GM19025 (cell line): ENCODE results near the gene AMDHD1.

Experiments
- ATAC-seq: cut with Tn5 transposase; IDR thresholded peaks from one replicate; pipeline ENCODE4 v1.9.1; 2021; ENCODE audit warnings: mild to moderate bottlenecking, low read depth, moderate library complexity; ENCODE audit not compliant: unreplicated experiment

Gene AMDHD1

GRCh38 chr12:95943330-95943842 is at the start of gene AMDHD1:
TSS of gene AMDHD1 (plus strand) at chr12:95943331. CDS start at chr12:95943399, 68 bp downstream.
- peak; percentile 54 for ATAC-seq

- ATAC-seq, result no peak
Measured at GRCh38 chr12:95896846-95897245, 46.3 kb upstream of the AMDHD1 start.

- no peak for ATAC-seq
Measured at GRCh38 chr12:95898081-95898480, 45.0 kb upstream of the AMDHD1 start.

GRCh38 chr12:95908573-95908972 is 34.6 kb upstream of the AMDHD1 start:
- ATAC-seq, result no peak

GRCh38 chr12:95909871-95910270 is 33.3 kb upstream of the AMDHD1 start:
- no peak for ATAC-seq

- ATAC-seq, result peak; percentile 69
Measured at GRCh38 chr12:95918194-95918993, 24.7 kb upstream of the AMDHD1 start.

- no peak for ATAC-seq
Measured at GRCh38 chr12:95919110-95919509, 24.0 kb upstream of the AMDHD1 start.

GRCh38 chr12:95922231-95922630 is 20.9 kb upstream of the AMDHD1 start:
- ATAC-seq, result no peak

- ATAC-seq, result no peak
Measured at GRCh38 chr12:95940514-95940913, 2.6 kb upstream of the AMDHD1 start.

- ATAC-seq, result no peak
Measured at GRCh38 chr12:95942101-95942523, 1.0 kb upstream of the AMDHD1 start.

GRCh38 chr12:95942524-95943329 is 404 bp upstream of the AMDHD1 start, which contains the start of gene CCDC38:
TSS of gene CCDC38 (minus strand) at chr12:95942614. CDS start at chr12:95936509, 6,105 bp downstream.
- peak; percentile 98 for ATAC-seq

GRCh38 chr12:95944108-95944704 is 1.1 kb downstream of the AMDHD1 start:
- ATAC-seq, result no peak

- ATAC-seq, result no peak
Measured at GRCh38 chr12:95949477-95950206, 6.5 kb downstream of the AMDHD1 start.

GRCh38 chr12:95951515-95951914 is 8.4 kb downstream of the AMDHD1 start:
- ATAC-seq, result no peak

GRCh38 chr12:95953000-95953399 is 9.9 kb downstream of the AMDHD1 start:
- ATAC-seq, result no peak

GRCh38 chr12:95955549-95956159 is 12.5 kb downstream of the AMDHD1 start:
- ATAC-seq, result no peak

- ATAC-seq, result no peak
Measured at GRCh38 chr12:95956557-95957145, 13.5 kb downstream of the AMDHD1 start.

- no peak for ATAC-seq
Measured at GRCh38 chr12:95959107-95959506, 16.0 kb downstream of the AMDHD1 start.

- ATAC-seq, result no peak
Measured at GRCh38 chr12:95960241-95960640, 17.1 kb downstream of the AMDHD1 start.
